ENCODE data around the gene NT5C1A. TPM values are rescaled to one million over a fixed set of nuclear protein-coding genes. Genes with fewer than 3 reads are reported as not detected.

The NT5C1A gene
- total RNA-seq, 4 donors from 2014 or later, result 1.1 TPM; not detected in 3

DNA sequence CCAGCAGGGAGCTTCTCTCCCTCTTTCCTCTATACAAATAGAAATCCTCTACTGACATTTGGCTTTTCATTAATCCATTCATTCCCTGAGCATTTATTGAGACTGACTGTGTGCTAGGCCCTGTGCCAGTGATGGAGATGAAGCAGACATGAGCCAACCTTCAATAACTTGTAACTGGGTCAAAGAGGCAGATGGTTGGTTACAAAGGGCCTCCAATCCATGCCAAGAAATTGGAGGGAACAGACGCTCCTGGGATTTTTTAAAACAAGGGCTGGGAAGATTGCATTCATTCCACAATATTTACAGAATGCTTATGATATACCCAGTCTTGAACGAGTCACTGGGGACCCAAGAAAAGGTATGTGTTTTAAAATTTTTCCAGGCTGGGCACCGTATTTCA lies 13.2 kb upstream of the NT5C1A start:
- H3K27me3 ChIP-seq, result peaks cover 94% of the 10 kb centered on the region
- TF ChIP-seq EP300 (IDR thresholded peaks at IDR 0.05) (no peak), POLR2AphosphoS5 (IDR thresholded peaks at IDR 0.05) (no peak), POLR2A (IDR thresholded peaks at IDR 0.05) (no peak)
- TF ChIP-seq, protein P1, sequence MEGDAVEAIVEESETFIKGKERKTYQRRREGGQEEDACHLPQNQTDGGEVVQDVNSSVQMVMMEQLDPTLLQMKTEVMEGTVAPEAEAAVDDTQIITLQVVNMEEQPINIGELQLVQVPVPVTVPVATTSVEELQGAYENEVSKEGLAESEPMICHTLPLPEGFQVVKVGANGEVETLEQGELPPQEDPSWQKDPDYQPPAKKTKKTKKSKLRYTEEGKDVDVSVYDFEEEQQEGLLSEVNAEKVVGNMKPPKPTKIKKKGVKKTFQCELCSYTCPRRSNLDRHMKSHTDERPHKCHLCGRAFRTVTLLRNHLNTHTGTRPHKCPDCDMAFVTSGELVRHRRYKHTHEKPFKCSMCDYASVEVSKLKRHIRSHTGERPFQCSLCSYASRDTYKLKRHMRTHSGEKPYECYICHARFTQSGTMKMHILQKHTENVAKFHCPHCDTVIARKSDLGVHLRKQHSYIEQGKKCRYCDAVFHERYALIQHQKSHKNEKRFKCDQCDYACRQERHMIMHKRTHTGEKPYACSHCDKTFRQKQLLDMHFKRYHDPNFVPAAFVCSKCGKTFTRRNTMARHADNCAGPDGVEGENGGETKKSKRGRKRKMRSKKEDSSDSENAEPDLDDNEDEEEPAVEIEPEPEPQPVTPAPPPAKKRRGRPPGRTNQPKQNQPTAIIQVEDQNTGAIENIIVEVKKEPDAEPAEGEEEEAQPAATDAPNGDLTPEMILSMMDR (IDR thresholded peaks at IDR 0.05), result no peak
- no peaks in the 10 kb centered on the region for H3K36me3 ChIP-seq
- peaks cover 0 to 5% (median 0%) of the 10 kb centered on the region in 3 donors for H3K4me1 ChIP-seq
- no peak overlapping the region for H3K4me3 ChIP-seq
- 77 to 100% methylated on average over 1 to 3 of the region's 3 CpGs for WGBS, 2 donors (ENCODE audit: low coverage in 1 of 2)
- no peak overlapping the region for H3K27ac ChIP-seq
- no peak for ATAC-seq
- H3K9me3 ChIP-seq, result no peaks in the 10 kb centered on the region

DNA sequence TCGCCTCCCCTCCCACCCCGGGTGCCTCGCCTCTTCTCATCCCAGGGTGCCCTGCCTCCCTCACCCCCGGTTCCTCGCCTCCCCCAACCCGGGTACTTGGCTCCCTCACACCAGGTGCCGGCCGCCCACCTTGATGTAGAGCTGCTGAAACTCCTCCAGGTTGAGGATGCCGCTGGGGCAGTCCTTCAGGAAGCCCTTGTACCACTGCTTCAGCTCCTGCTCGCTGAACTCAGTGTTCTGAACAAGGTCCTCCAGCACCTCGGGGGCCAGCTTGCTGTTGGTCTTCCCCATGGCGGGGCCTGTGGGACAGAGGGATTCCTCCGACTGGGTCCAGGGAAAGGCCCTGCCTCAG lies 12.4 kb upstream of the NT5C1A start:
- Histone ChIP-seq H3K4me3 (no peak overlapping the region), H3K27ac (no peak overlapping the region), H3K4me1 (peaks cover 0 to 5% (median 0%) of the 10 kb centered on the region in 3 donors), H3K27me3 (peaks cover 89% of the 10 kb centered on the region), H3K36me3 (no peaks in the 10 kb centered on the region), H3K9me3 (no peaks in the 10 kb centered on the region)
- WGBS, 2 donors (ENCODE audit: low coverage in 1 of 2), result 100% methylated on average over 2 of the region's 13 CpGs; no CpG with 5 or more reads in 1 of the 2 donors
- no peak for ATAC-seq
- TF ChIP-seq POLR2A (IDR thresholded peaks at IDR 0.05), result no peak
- no peak for TF ChIP-seq EP300 (IDR thresholded peaks at IDR 0.05)
- TF ChIP-seq POLR2AphosphoS5 (IDR thresholded peaks at IDR 0.05), result no peak
- TF ChIP-seq, protein P1 (IDR thresholded peaks at IDR 0.05), result no peak

DNA sequence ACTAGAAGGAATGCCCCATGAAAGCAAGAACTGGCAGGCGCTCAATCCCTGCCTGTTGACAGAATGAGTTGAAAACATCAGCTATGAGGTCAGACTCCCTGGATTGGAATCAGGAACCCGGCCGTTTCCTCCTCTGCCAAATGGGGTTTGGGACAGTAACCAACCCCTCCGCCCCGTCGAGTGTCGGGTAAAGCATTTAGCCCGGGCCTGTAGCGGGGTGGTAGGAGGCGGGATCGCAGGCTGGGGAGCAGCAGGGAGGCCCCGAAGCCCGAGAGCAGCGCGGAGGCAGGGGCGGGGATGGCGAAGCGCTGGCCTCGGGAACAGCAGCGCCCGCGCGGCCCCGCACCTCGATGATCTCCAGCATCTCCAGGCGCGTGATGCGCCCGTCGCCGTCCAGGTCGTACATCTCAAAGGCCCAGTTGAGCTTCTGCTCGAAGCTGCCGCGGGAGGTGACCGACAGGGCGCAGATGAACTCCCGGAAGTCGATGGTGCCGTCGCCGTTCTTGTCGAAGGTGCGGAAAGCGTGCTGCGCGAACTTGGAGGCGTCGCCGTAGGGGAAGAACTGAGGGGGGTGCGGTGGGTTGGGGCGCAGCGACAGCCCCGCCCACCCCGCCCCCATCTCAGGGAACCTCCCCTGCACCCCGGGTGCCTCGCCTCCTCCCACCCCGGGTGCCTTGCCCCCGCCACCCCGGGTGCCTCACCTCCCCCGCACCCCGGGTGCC lies 11.8 kb upstream of the NT5C1A start:
- no peak overlapping the region for H3K27ac ChIP-seq
- no peaks in the 10 kb centered on the region for H3K9me3 ChIP-seq
- no peaks in the 10 kb centered on the region for H3K36me3 ChIP-seq
- TF ChIP-seq POLR2A (IDR thresholded peaks at IDR 0.05), result no peak
- TF ChIP-seq, protein P1 (IDR thresholded peaks at IDR 0.05), result no peak
- TF ChIP-seq POLR2AphosphoS5 (IDR thresholded peaks at IDR 0.05), result no peak
- ATAC-seq, result no peak
- no peak overlapping the region for H3K4me3 ChIP-seq
- peaks cover 0 to 5% (median 0%) of the 10 kb centered on the region in 3 donors for H3K4me1 ChIP-seq
- peaks cover 83% of the 10 kb centered on the region for H3K27me3 ChIP-seq
- WGBS, 2 donors (ENCODE audit: low coverage in 1 of 2), result 21 to 44% methylated on average over 7 to 15 of the region's 62 CpGs

DNA sequence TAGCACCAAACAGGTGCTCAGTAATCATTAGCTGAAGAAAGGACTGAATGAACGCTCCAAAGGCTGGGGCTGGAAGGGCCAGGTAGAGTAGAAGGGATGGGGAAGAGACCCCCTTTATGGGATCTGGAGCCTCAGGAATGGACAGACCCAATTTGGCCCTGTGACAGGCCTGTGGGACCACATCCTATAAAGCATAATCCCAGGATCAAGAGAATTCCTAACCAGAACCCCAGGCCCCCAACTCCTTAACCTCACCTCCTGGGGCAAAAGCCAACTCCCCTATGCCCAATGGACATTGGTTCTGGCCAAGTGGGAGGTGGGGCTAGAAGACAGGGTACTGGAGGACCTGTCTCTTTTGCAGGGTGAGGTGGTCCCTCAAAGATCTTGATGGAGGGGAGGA lies 10.1 kb upstream of the NT5C1A start:
- 100% methylated on average over 1 of the region's 1 CpG; no CpG with 5 or more reads in 1 of the 2 donors for WGBS, 2 donors (ENCODE audit: low coverage in 1 of 2)

More for the DNA sequence above, 10.1 kb upstream of the NT5C1A start:
- no peak for ATAC-seq
- no peak overlapping the region for H3K4me3 ChIP-seq
- H3K27me3 ChIP-seq, result peaks cover 66% of the 10 kb centered on the region
- no peak overlapping the region for H3K27ac ChIP-seq
- TF ChIP-seq, protein P1 (IDR thresholded peaks at IDR 0.05), result no peak
- TF ChIP-seq EP300 (IDR thresholded peaks at IDR 0.05), result no peak
- H3K4me1 ChIP-seq, result peaks cover 0 to 5% (median 0%) of the 10 kb centered on the region in 3 donors
- no peaks in the 10 kb centered on the region for H3K9me3 ChIP-seq
- H3K36me3 ChIP-seq, result no peaks in the 10 kb centered on the region

Measured in gastroesophageal sphincter (tissue), 4 donors.